ENCODE measurements around the gene BTLA. TPM values are rescaled to one million over a fixed set of nuclear protein-coding genes. Genes with fewer than 3 reads are reported as not detected.
"Not testable (repeated sequence)": the region's sequence is repeated elsewhere in the genome, so short reads cannot be mapped to it uniquely, and the experiment has no call there.

The BTLA gene
- total RNA-seq, 1 experiment from 2014 or later: not detected

DNA sequence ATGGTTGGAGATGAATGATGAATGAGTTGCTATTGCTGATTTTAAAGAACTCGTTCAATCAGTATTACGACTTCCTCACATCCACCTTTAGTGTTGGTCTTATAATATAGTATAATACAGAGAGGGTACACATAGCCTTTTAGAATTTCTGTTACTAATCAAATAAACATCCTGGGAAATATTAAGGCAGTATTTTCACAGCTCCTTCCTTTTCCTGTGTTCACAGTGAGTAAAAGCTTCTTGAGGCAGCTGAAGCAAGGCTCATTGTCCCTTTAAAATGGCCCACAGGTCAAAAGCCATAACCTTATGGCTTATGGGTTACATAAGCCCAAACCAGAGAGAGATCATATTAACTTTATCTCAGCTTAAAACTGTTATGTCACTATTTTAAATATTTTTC lies 1.3 kb upstream of the BTLA start:
- H3K4me1 ChIP-seq (ENCODE audit: insufficient read depth, low read length): no peaks in the 10 kb centered on the region
- H3F3A ChIP-seq (ENCODE audit: low read length, unreplicated experiment): no peaks in the 10 kb centered on the region
- H3K27me3 ChIP-seq (ENCODE audit: low read length): peaks cover 75% of the 10 kb centered on the region
- H3K79me2 ChIP-seq (ENCODE audit: low read length): no peaks in the 10 kb centered on the region
- POLR2A ChIA-PET (ENCODE audit: unreplicated experiment): no interaction called here
- no peaks in the 10 kb centered on the region for H3K9me2 ChIP-seq (replicated peaks; ENCODE audit: low read length)
- no peaks in the 10 kb centered on the region for H3K9me3 ChIP-seq (ENCODE audit: low read length)
- DNase-seq (no peak), ATAC-seq (no peak)
- H3K4me3 ChIP-seq (ENCODE audit: low read length): no peak overlapping the region
- no peak overlapping the region for H3K4me2 ChIP-seq (ENCODE audit: low read length)
- H3K36me3 ChIP-seq (ENCODE audit: low read depth, low read length): no peaks in the 10 kb centered on the region
- TF ChIP-seq, protein P1, sequence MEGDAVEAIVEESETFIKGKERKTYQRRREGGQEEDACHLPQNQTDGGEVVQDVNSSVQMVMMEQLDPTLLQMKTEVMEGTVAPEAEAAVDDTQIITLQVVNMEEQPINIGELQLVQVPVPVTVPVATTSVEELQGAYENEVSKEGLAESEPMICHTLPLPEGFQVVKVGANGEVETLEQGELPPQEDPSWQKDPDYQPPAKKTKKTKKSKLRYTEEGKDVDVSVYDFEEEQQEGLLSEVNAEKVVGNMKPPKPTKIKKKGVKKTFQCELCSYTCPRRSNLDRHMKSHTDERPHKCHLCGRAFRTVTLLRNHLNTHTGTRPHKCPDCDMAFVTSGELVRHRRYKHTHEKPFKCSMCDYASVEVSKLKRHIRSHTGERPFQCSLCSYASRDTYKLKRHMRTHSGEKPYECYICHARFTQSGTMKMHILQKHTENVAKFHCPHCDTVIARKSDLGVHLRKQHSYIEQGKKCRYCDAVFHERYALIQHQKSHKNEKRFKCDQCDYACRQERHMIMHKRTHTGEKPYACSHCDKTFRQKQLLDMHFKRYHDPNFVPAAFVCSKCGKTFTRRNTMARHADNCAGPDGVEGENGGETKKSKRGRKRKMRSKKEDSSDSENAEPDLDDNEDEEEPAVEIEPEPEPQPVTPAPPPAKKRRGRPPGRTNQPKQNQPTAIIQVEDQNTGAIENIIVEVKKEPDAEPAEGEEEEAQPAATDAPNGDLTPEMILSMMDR (conservative IDR thresholded peaks at IDR 0.05; ENCODE audit: low read depth, low read length): no peak
- H4K20me1 ChIP-seq (ENCODE audit: low read length): no peaks in the 10 kb centered on the region
- H3K27ac ChIP-seq (ENCODE audit: low read length): no peak overlapping the region
- intact Hi-C loops (cut with micrococcal nuclease): no loop called here
- H3K9ac ChIP-seq (ENCODE audit: low read length): no peak overlapping the region
- CTCF ChIA-PET: no interaction called here
- BruUV-seq (replicated peaks): no TSS peak
- no peak overlapping the region for H2AFZ ChIP-seq (ENCODE audit: low read length)

DNA sequence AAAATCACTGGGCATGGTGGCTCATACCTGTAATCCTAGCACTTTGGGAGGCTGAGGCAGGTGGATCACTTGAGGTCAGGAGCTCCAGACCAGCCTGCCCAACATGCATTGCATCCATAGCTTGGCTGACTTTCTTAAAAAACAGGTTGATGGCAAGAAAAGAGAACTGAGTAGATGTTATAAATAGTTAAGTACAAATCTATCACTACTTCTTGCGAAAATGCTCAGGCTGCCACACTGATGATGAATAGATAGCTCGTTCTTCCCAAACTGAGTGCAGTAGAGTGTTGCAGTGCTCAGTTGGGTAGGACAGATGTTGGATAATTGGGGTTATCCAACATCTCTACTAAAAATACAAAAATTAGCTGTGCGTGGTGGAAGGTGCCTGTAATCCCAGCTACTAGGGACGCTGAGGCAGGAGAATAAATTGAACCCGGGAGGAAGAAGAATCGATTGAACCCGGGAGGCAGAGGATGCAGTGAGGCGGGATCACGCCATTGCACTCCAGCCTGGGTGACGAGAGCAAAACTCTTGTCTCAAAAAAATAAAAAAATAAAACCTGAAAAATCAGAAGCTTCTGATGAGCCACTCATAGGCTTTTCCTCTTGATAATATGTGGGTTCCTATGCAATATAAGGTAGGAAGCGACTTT lies 1.2 kb downstream of the BTLA start:
- H3K4me1 ChIP-seq (ENCODE audit: insufficient read depth, low read length): no peaks in the 10 kb centered on the region
- no peak for DNase-seq
- no peak overlapping the region for H3K9ac ChIP-seq (ENCODE audit: low read length)
- H3K4me2 ChIP-seq (ENCODE audit: low read length): no peak overlapping the region
- peaks cover 63% of the 10 kb centered on the region for H3K27me3 ChIP-seq (ENCODE audit: low read length)
- no peaks in the 10 kb centered on the region for H3K9me2 ChIP-seq (replicated peaks; ENCODE audit: low read length)
- H2AFZ ChIP-seq (ENCODE audit: low read length): no peak overlapping the region
- no peaks in the 10 kb centered on the region for H3K9me3 ChIP-seq (ENCODE audit: low read length)
- TF ChIP-seq EZH2 (IDR thresholded peaks at IDR 0.05; ENCODE audit: low read length, unreplicated experiment): no peak
- TF ChIP-seq, protein P1 (conservative IDR thresholded peaks at IDR 0.05; ENCODE audit: low read depth, low read length): no peak
- no peak for TF ChIP-seq EZH2phosphoT487 (IDR thresholded peaks at IDR 0.05; ENCODE audit: borderline replicate concordance, low read length)
- no peaks in the 10 kb centered on the region for H3K36me3 ChIP-seq (ENCODE audit: low read depth, low read length)
- no peak overlapping the region for H3K27ac ChIP-seq (ENCODE audit: low read length)
- ChIA-PET CTCF (no interaction called here), POLR2A (ENCODE audit: unreplicated experiment) (no interaction called here)
- no peaks in the 10 kb centered on the region for H3F3A ChIP-seq (ENCODE audit: low read length, unreplicated experiment)
- no peaks in the 10 kb centered on the region for H3K79me2 ChIP-seq (ENCODE audit: low read length)
- BruUV-seq (replicated peaks): no TSS peak
- no peak overlapping the region for H3K4me3 ChIP-seq (ENCODE audit: low read length)
- intact Hi-C loops (cut with micrococcal nuclease): no loop called here
- no peaks in the 10 kb centered on the region for H4K20me1 ChIP-seq (ENCODE audit: low read length)
- no peak for ATAC-seq

DNA sequence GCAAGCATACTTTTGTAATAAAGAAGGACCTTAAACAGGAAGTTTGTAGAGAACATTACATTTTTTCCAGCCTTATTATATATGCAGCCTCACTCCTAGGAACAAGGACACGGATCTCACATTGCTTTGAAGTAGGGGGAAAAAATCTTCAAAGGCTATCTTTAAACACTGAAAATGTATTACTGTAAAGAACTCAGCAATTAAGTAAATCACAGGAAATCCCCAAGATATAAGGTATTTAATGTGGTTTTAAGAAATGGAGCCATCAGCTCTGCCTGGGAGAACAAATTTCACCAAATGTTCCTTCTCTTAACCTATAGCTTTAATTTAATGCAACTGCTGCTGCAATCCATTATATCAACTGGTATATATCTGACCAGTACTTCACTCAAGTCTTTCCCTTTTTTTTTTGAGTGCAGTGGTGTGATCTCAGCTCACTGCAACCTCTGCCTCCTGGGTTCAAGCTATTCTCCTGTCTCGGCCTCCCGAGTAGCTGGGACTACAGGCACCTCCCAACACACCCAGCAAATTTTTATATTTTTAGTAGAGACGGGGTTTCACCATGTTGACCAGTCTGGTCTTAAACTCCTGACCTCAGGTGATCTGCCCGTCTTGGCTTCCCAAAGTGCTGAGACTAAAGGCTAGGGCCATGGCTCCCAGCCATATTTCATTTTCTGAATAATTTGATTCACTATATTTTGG lies 2.8 kb downstream of the BTLA start:
- H3K9me3 ChIP-seq (ENCODE audit: low read length): no peaks in the 10 kb centered on the region
- H3K4me3 ChIP-seq (ENCODE audit: low read length): no peak overlapping the region
- no peak overlapping the region for H2AFZ ChIP-seq (ENCODE audit: low read length)
- BruUV-seq (replicated peaks): no TSS peak
- CTCF ChIA-PET: no interaction called here
- H3K9ac ChIP-seq (ENCODE audit: low read length): no peak overlapping the region
- H3K9me2 ChIP-seq (replicated peaks; ENCODE audit: low read length): no peaks in the 10 kb centered on the region
- no peaks in the 10 kb centered on the region for H3K4me1 ChIP-seq (ENCODE audit: insufficient read depth, low read length)
- H3K27ac ChIP-seq (ENCODE audit: low read length): no peak overlapping the region
- no peaks in the 10 kb centered on the region for H3K36me3 ChIP-seq (ENCODE audit: low read depth, low read length)
- no peaks in the 10 kb centered on the region for H3F3A ChIP-seq (ENCODE audit: low read length, unreplicated experiment)
- ATAC-seq: no peak
- DNase-seq: no peak
- peaks cover 61% of the 10 kb centered on the region for H3K27me3 ChIP-seq (ENCODE audit: low read length)
- POLR2A ChIA-PET (ENCODE audit: unreplicated experiment): no interaction called here
- TF ChIP-seq EZH2phosphoT487 (IDR thresholded peaks at IDR 0.05; ENCODE audit: borderline replicate concordance, low read length): no peak
- TF ChIP-seq, protein P1 (conservative IDR thresholded peaks at IDR 0.05; ENCODE audit: low read depth, low read length): no peak
- TF ChIP-seq EZH2 (IDR thresholded peaks at IDR 0.05; ENCODE audit: low read length, unreplicated experiment): no peak
- H4K20me1 ChIP-seq (ENCODE audit: low read length): no peaks in the 10 kb centered on the region
- H3K4me2 ChIP-seq (ENCODE audit: low read length): no peak overlapping the region
- intact Hi-C loops (cut with micrococcal nuclease): no loop called here
- no peaks in the 10 kb centered on the region for H3K79me2 ChIP-seq (ENCODE audit: low read length)

DNA sequence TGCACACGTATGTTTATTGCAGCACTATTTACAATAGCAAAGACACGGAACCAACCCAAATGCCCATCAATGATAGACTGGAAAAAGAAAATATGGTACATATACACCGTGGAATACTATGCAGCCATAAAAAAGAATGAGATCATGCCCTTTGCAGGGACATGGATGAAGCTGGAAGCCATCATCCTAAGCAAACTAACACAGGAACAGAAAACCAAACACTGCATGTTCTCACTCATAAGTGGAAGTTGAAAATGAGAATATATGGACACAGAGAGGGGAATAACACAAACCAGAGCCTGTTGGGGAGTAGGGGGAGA lies 4.9 kb downstream of the BTLA start:
- H4K20me1 ChIP-seq (ENCODE audit: low read length); intact Hi-C loops (cut with micrococcal nuclease); H2AFZ ChIP-seq (ENCODE audit: low read length); H3K9me2 ChIP-seq (replicated peaks; ENCODE audit: low read length); H3K27ac ChIP-seq (ENCODE audit: low read length); H3K4me2 ChIP-seq (ENCODE audit: low read length); CTCF ChIA-PET; H3K4me3 ChIP-seq (ENCODE audit: low read length); H3K9ac ChIP-seq (ENCODE audit: low read length); DNase-seq; H3K79me2 ChIP-seq (ENCODE audit: low read length); H3K36me3 ChIP-seq (ENCODE audit: low read depth, low read length); BruUV-seq (replicated peaks); H3K4me1 ChIP-seq (ENCODE audit: insufficient read depth, low read length); H3F3A ChIP-seq (ENCODE audit: low read length, unreplicated experiment); POLR2A ChIA-PET (ENCODE audit: unreplicated experiment); H3K9me3 ChIP-seq (ENCODE audit: low read length); ATAC-seq: not testable (repeated sequence)
- peaks cover 61% of the 10 kb centered on the region for H3K27me3 ChIP-seq (ENCODE audit: low read length)

Data from PC-3 (cell line).